Skeletal muscle cell (primary cell): ENCODE data around the gene SCAF11.

Experiments
- DNase-seq: peaks from one replicate; pipeline ENCODE4 v3.0.0-alpha.2; 2010; ENCODE audit warnings: low read depth
- H3K4me3 ChIP-seq: 2 replicates; pipeline ENCODE4 v1.5.1; 2011; ENCODE audit warnings: low read depth, mild to moderate bottlenecking, control low read depth, low read length, moderate library complexity

SCAF11 gene

GRCh38 chr12:45878630-45879255 lies 111.6 kb downstream of the SCAF11 start:
- no peak overlapping the region for H3K4me3 ChIP-seq

DNA sequence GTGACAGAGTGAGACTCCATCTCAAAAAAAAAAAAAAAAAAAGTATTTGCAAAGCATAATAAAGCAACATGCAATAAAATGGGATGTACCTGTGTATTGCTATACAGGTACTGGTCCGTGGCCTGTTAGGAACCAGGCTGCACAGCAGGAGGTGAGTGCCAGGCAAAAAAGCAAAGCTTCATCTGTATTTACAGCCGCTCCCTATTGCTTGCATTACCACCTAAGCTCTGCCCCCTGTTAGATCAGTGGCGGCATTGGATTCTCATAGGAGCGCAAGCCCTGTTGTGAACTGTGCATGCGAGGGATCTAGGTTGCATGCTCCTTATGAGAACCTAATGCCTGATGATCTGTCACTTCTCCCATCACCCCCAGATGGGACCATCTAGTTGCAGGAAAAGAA lies 113.3 kb downstream of the SCAF11 start:
- H3K4me3 ChIP-seq, result no peak overlapping the region
- DNase-seq, result no peak

More at GRCh38 chr12:45878630-45879255, 111.6 kb downstream of the SCAF11 start:
- DNase-seq, result no peak

DNA sequence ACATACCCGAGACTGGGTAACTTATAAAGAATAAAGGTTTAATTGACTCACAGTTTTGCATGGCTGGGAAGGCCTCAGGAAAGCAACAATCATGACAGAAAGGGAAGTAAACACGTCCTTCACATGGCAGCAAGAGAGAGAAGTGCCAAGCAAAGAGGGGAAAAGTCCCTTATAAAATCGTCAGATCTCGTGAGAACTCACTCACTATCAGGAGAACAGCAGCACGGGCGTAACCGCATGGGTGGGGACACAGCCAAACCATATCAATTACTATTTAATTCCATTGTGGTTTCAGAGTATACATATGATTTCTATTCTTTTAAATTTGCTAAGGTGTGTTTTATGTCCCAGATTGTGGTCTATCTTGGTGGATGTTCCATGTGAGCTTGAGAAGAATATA lies 117.9 kb downstream of the SCAF11 start:
- DNase-seq, result no peak
- H3K4me3 ChIP-seq, result no peak overlapping the region
